Measurements from ENCODE around the gene VAV1.

The VAV1 gene

DNA sequence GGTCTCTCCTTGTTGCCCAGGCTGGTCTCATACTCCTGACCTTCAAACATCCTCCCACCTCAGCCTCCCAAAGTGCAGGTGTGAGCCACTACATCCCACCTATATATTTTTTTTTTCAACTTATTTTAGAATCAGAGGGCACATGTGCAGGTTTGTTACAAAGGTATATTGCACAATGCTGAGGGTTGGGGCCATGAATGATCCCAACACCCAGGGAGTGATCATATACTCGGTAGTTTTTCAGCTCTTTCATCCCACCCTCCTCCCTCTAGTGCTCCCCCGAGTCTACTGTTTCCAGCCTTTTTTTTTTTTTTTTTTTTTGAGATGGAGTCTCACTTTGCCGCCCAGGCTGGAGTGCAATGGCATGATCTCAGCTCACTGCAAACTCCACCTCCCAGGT is 76.5 kb downstream of the VAV1 start:
- TF ChIP-seq EZH2 (optimal IDR thresholded peaks at IDR 0.05; ENCODE audit: low read depth, low read length), result no peak
- TF ChIP-seq, protein P1, sequence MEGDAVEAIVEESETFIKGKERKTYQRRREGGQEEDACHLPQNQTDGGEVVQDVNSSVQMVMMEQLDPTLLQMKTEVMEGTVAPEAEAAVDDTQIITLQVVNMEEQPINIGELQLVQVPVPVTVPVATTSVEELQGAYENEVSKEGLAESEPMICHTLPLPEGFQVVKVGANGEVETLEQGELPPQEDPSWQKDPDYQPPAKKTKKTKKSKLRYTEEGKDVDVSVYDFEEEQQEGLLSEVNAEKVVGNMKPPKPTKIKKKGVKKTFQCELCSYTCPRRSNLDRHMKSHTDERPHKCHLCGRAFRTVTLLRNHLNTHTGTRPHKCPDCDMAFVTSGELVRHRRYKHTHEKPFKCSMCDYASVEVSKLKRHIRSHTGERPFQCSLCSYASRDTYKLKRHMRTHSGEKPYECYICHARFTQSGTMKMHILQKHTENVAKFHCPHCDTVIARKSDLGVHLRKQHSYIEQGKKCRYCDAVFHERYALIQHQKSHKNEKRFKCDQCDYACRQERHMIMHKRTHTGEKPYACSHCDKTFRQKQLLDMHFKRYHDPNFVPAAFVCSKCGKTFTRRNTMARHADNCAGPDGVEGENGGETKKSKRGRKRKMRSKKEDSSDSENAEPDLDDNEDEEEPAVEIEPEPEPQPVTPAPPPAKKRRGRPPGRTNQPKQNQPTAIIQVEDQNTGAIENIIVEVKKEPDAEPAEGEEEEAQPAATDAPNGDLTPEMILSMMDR (IDR thresholded peaks at IDR 0.05; ENCODE audit: low read length), result no peak
- no peak for TF ChIP-seq EZH2phosphoT487 (IDR thresholded peaks at IDR 0.05; ENCODE audit: low read length)
- H3K4me3 ChIP-seq (ENCODE audit: low read length), result no peak overlapping the region
- peaks cover 16% of the 10 kb centered on the region for H3K79me2 ChIP-seq (ENCODE audit: low read length)
- no peaks in the 10 kb centered on the region for H3K27me3 ChIP-seq (replicated peaks; ENCODE audit: insufficient read depth, low read length)
- peaks cover 25% of the 10 kb centered on the region for H3F3A ChIP-seq (ENCODE audit: insufficient read depth, low read length)
- no peaks in the 10 kb centered on the region for H4K20me1 ChIP-seq (ENCODE audit: insufficient read depth, low read length)
- no peak overlapping the region for H2AFZ ChIP-seq (ENCODE audit: low read length)
- peak overlapping the region; percentile 1; the same call in 1 of the 2 replicates for H3K9ac ChIP-seq (ENCODE audit: low read length)
- DNase-seq, result peak; percentile 26
- H3K9me3 ChIP-seq (replicated peaks; ENCODE audit: insufficient read depth, low read length), result no peaks in the 10 kb centered on the region
- peak overlapping the region; percentile 30; the same call in 1 of the 2 replicates for H3K4me2 ChIP-seq (ENCODE audit: low read depth, low read length)
- peak overlapping the region; percentile 89; the same call in 1 of the 2 replicates for H3K27ac ChIP-seq (ENCODE audit: low read length)
- H3K4me1 ChIP-seq (ENCODE audit: low read length), result peaks cover 27% of the 10 kb centered on the region
- H3K36me3 ChIP-seq (replicated peaks; ENCODE audit: insufficient read depth, low read length), result peaks cover 8% of the 10 kb centered on the region; the same call in 1 of the 2 replicates
- H3K9me2 ChIP-seq (replicated peaks; ENCODE audit: insufficient read depth, low read length), result no peaks in the 10 kb centered on the region

DNA sequence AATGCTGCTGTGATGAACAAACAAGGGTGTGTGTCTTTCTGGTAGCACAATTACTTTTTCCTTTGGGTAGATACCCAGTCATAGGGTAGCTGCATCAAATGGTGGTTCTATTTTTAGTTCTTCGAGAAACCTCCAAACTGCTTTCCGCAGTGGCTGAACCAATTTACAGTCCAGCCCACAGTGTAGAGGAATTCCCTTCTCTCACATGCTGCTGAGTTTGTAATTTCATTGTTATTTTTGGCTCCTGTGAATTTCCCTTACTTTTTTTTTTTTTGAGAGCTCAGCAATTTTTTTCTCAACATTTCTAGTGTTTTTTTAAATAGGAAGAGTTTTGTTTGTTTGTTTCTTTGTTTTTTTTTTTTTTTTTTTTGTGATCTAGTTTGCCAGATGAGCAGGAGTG is 77.4 kb downstream of the VAV1 start:
- Histone ChIP-seq H2AFZ (ENCODE audit: low read length) (0 out of 2 replicates have a peak overlapping the region, but pooled peaks have one; percentile 3), H3K27ac (ENCODE audit: low read length) (peak overlapping the region; percentile 89), H3K9me2 (replicated peaks; ENCODE audit: insufficient read depth, low read length) (no peaks in the 10 kb centered on the region), H3K79me2 (ENCODE audit: low read length) (peaks cover 13% of the 10 kb centered on the region), H3K9ac (ENCODE audit: low read length) (peak overlapping the region; percentile 44; the same call in 1 of the 2 replicates), H4K20me1 (ENCODE audit: insufficient read depth, low read length) (no peaks in the 10 kb centered on the region), H3F3A (ENCODE audit: insufficient read depth, low read length) (peaks cover 24% of the 10 kb centered on the region), H3K9me3 (replicated peaks; ENCODE audit: insufficient read depth, low read length) (no peaks in the 10 kb centered on the region), H3K4me1 (ENCODE audit: low read length) (peaks cover 27% of the 10 kb centered on the region), H3K36me3 (replicated peaks; ENCODE audit: insufficient read depth, low read length) (peaks cover 16% of the 10 kb centered on the region; the same call in 1 of the 2 replicates), H3K27me3 (replicated peaks; ENCODE audit: insufficient read depth, low read length) (no peaks in the 10 kb centered on the region), H3K4me2 (ENCODE audit: low read depth, low read length) (peak overlapping the region; percentile 52), H3K4me3 (ENCODE audit: low read length) (no peak overlapping the region)
- TF ChIP-seq, protein P1 (IDR thresholded peaks at IDR 0.05; ENCODE audit: low read length), result no peak
- TF ChIP-seq EZH2phosphoT487 (IDR thresholded peaks at IDR 0.05; ENCODE audit: low read length) (no peak), EZH2 (optimal IDR thresholded peaks at IDR 0.05; ENCODE audit: low read depth, low read length) (no peak)
- DNase-seq, result peak; percentile 97

DNA sequence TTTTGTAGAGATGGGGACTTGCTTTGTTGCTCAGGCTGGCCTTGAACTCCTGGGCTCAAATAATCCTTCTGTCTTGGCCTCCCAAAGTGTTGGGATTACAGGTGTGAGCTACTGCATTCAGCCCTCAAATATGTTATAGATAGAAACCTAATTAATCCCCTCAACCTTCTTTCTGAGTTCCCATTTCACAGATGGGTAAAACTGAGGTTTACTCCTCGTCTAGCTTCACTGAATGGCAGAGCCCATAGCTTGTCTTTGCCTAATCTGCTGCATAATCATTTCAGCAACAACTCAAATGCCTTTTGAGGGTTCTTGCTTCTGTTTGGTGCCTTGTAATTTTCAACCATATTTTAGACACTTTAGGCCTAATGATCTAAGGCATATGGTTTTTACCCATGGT is 78.9 kb downstream of the VAV1 start:
- no peak for DNase-seq

More for the DNA sequence above, 78.9 kb downstream of the VAV1 start:
- Histone ChIP-seq H2AFZ (ENCODE audit: low read length) (no peak overlapping the region), H3K36me3 (replicated peaks; ENCODE audit: insufficient read depth, low read length) (peaks cover 19% of the 10 kb centered on the region; the same call in 1 of the 2 replicates), H3K27me3 (replicated peaks; ENCODE audit: insufficient read depth, low read length) (no peaks in the 10 kb centered on the region), H3K9ac (ENCODE audit: low read length) (no peak overlapping the region), H3K4me2 (ENCODE audit: low read depth, low read length) (no peak overlapping the region), H3K79me2 (ENCODE audit: low read length) (peaks cover 13% of the 10 kb centered on the region), H3K27ac (ENCODE audit: low read length) (0 out of 2 replicates have a peak overlapping the region, but pooled peaks have one; percentile 1), H3K4me1 (ENCODE audit: low read length) (peaks cover 27% of the 10 kb centered on the region), H3K9me3 (replicated peaks; ENCODE audit: insufficient read depth, low read length) (no peaks in the 10 kb centered on the region), H3K9me2 (replicated peaks; ENCODE audit: insufficient read depth, low read length) (no peaks in the 10 kb centered on the region), H3F3A (ENCODE audit: insufficient read depth, low read length) (peaks cover 24% of the 10 kb centered on the region), H3K4me3 (ENCODE audit: low read length) (no peak overlapping the region), H4K20me1 (ENCODE audit: insufficient read depth, low read length) (no peaks in the 10 kb centered on the region)
- TF ChIP-seq, protein P1 (IDR thresholded peaks at IDR 0.05; ENCODE audit: low read length), result no peak
- TF ChIP-seq EZH2phosphoT487 (IDR thresholded peaks at IDR 0.05; ENCODE audit: low read length) (no peak), EZH2 (optimal IDR thresholded peaks at IDR 0.05; ENCODE audit: low read depth, low read length) (no peak)

Data from MM.1S (cell line).